Keratinocyte (primary cell): ENCODE measurements around the gene MINDY4. TPM values are rescaled to one million over a fixed set of nuclear protein-coding genes. Genes with fewer than 3 reads are reported as not detected.

Experiments used
- DNase-seq: peaks from one replicate; pipeline ENCODE4 v3.0.0-alpha.2; 2011; ENCODE audit warnings: low read depth, missing footprints, low spot score
- FAIRE-seq: peaks from 2 replicates; lab custom pipeline; 2011; peaks lifted over from hg19 to GRCh38; lab: Jason Lieb, UNC
- H2AFZ ChIP-seq: 2 replicates; pipeline ENCODE4 v1.6.0; 2012; ENCODE audit warnings: low read length, control low read depth, inconsistent platforms; ENCODE audit not compliant: control insufficient read depth
- H3K27ac ChIP-seq: 2 replicates; pipeline ENCODE4 v1.5.1; 2011; ENCODE audit warnings: low read length; ENCODE audit not compliant: control insufficient read depth, insufficient read depth
- H3K27me3 ChIP-seq: 3 replicates; pipeline ENCODE4 v1.6.0; 2011; ENCODE audit warnings: low read length; ENCODE audit not compliant: control insufficient read depth, insufficient read depth; ENCODE audit errors: extremely low read depth
- H3K36me3 ChIP-seq, 2 experiments: 2 replicates in 1 of 2; 3 replicates in 1 of 2; pipeline ENCODE4 v1.5.1; 2011; ENCODE audit warnings: low read length in 2 of 2, mild to moderate bottlenecking in 1 of 2; ENCODE audit not compliant: control insufficient read depth in 2 of 2, insufficient read depth in 2 of 2; ENCODE audit errors: extremely low read depth in 1 of 2
- H3K4me1 ChIP-seq: 3 replicates; pipeline ENCODE4 v1.5.1; 2011; ENCODE audit warnings: low read length; ENCODE audit not compliant: control insufficient read depth, insufficient read depth; ENCODE audit errors: extremely low read depth
- H3K4me2 ChIP-seq: 3 replicates; pipeline ENCODE4 v1.6.0; 2011; ENCODE audit warnings: low read depth, low read length; ENCODE audit not compliant: control insufficient read depth, insufficient read depth; ENCODE audit errors: extremely low read depth
- H3K4me3 ChIP-seq, 3 experiments: fragments of 200-600 bp in 1 of 3; sonication (generic) in 1 of 3; 2 replicates in 2 of 3; 3 replicates in 1 of 3; pipeline ENCODE4 v1.5.1; 2011 to 2016; ENCODE audit warnings: low read length in 3 of 3, mild to moderate bottlenecking in 3 of 3, control low read depth in 2 of 3, inconsistent platforms in 1 of 3, low read depth in 1 of 3, mixed read lengths in 1 of 3, mixed run types in 1 of 3, moderate library complexity in 1 of 3; ENCODE audit not compliant: control insufficient read depth in 2 of 3, insufficient read depth in 2 of 3; ENCODE audit errors: extremely low read depth in 1 of 3
- H3K79me2 ChIP-seq: 2 replicates; pipeline ENCODE4 v1.6.0; 2012; ENCODE audit warnings: low read length; ENCODE audit not compliant: control insufficient read depth, insufficient read depth
- H3K9ac ChIP-seq: 3 replicates; pipeline ENCODE4 v1.6.0; 2011; ENCODE audit warnings: low read length; ENCODE audit not compliant: control insufficient read depth, insufficient read depth; ENCODE audit errors: extremely low read depth
- H3K9me1 ChIP-seq: 3 replicates; pipeline ENCODE4 v1.6.0; 2011; ENCODE audit warnings: low read length; ENCODE audit not compliant: control insufficient read depth, insufficient read depth; ENCODE audit errors: extremely low read depth
- H3K9me3 ChIP-seq: 2 replicates; pipeline ENCODE4 v1.5.1; 2012; ENCODE audit warnings: low read depth, low read length; ENCODE audit not compliant: control insufficient read depth
- H4K20me1 ChIP-seq: 3 replicates; pipeline ENCODE4 v1.6.0; 2011; ENCODE audit warnings: low read length; ENCODE audit not compliant: control insufficient read depth, insufficient read depth; ENCODE audit errors: extremely low read depth
- CTCF ChIP-seq, 3 experiments: IDR thresholded peaks in 1 of 3; conservative IDR thresholded peaks in 1 of 3; optimal IDR thresholded peaks in 1 of 3; 2 replicates in 2 of 3; 3 replicates in 1 of 3; pipeline versions ENCODE3 to v1.5.1; 2011; ENCODE audit warnings: low read length in 3 of 3, mild to moderate bottlenecking in 3 of 3, moderate library complexity in 2 of 3, control low read depth in 1 of 3, inconsistent platforms in 1 of 3; ENCODE audit not compliant: insufficient read depth in 2 of 3; ENCODE audit errors: extremely low read depth in 1 of 3
- EZH2 ChIP-seq: IDR thresholded peaks from one replicate; pipeline ENCODE4 v1.6.1; 2012; ENCODE audit warnings: inconsistent platforms, mild to moderate bottlenecking, low read length, moderate library complexity
- dilution Hi-C: fragments of 300-500 bp; cut with MboI; formaldehyde crosslinking; loops from one replicate; pipeline ENCODE4 v1.7.0; 2020; ENCODE audit warnings: low sequenced_read_pairs; ENCODE audit not compliant: extremely low pct_ligation_motif_present
- polyA plus RNA-seq, 5 experiments: library from polyadenylated mRNA; depleted of rRNA in 3 of 5; stranded (reverse) in 3 of 5; stranded (forward) in 1 of 5; unstranded in 1 of 5; fragments of >200 nt; gene quantifications; 1 replicate in 1 of 5; 2 replicates in 3 of 5; 3 replicates in 1 of 5; pipeline versions ENCODE4 v1.2.1 to v1.2.3, GENCODE V29; 2011 to 2012; ENCODE audit warnings: missing spikeins in 2 of 5, low read depth in 1 of 5, low replicate concordance in 1 of 5

MINDY4 gene
- polyA plus RNA-seq, 1 donor (not counting 4 experiments of a cell fraction or from before 2014, with no cell fraction given) = 1.5 TPM

DNA sequence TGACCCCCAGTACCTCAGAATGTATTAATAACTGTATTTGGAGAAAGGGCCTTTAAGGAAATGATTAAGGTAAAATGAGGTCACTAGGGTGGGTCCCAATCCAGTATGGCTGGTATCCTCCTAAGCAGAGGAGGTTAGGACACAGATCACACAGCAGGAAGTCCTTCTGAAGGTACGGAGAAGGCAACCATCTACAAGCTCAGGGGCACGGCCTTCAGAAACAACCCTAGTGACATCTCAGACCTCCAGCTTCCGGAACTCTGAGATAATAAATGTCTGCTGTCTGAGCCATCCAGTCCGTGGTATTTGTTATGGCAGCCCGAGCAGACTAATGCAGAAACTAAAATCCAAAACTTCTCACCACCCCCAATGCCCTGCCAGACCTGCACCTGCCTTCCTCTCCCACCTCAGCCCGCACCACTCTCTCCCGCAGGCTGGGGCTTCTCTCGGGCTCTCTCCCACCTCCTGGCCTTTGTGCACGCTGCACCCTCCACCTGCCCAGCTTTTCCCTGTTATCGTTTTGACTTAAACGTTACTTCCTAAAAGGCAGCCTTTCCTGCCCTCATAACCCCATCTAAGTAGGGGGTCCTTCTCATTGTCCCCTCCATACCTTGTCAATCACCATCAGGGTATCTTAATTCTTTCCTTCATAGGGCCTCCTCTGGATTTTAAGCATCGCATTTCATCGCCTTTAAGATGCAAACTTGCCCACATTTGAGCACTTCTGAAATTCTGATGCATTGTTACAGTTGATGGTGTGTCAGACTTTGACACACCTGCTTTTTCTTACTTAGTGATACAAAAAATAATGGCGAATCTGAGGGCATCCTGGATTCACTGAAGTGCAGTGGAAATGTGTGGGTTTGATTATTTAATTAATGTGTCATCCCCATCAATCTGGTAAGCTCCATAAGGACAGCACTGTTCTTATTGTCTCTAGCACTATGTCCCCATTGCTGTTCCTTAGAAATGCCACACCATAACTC is 108.2 kb downstream of the MINDY4 start:
- H2AFZ ChIP-seq = no peak overlapping the region
- H4K20me1 ChIP-seq = no peaks in the 10 kb centered on the region
- no peaks in the 10 kb centered on the region for H3K9me3 ChIP-seq
- FAIRE-seq = no peak
- H3K27ac ChIP-seq = no peak overlapping the region
- DNase-seq = no peak
- no peaks in the 10 kb centered on the region for H3K79me2 ChIP-seq
- H3K27me3 ChIP-seq = no peaks in the 10 kb centered on the region
- no peaks in the 10 kb centered on the region for H3K36me3 ChIP-seq
- no peaks in the 10 kb centered on the region for H3K4me1 ChIP-seq
- H3K9me1 ChIP-seq = no peaks in the 10 kb centered on the region
- H3K4me2 ChIP-seq = no peak overlapping the region
- dilution Hi-C loops = no loop called here
- no peak overlapping the region for H3K4me3 ChIP-seq
- TF ChIP-seq CTCF (optimal IDR thresholded peaks at IDR 0.05 in 1 of 3, IDR thresholded peaks at IDR 0.05 in 1 of 3, conservative IDR thresholded peaks at IDR 0.05 in 1 of 3; ENCODE audit: extremely low read depth in 1 of 3, insufficient read depth in 2 of 3, low read length in 3 of 3) = no peak
- TF ChIP-seq EZH2 = no peak
- H3K9ac ChIP-seq = no peak overlapping the region

DNA sequence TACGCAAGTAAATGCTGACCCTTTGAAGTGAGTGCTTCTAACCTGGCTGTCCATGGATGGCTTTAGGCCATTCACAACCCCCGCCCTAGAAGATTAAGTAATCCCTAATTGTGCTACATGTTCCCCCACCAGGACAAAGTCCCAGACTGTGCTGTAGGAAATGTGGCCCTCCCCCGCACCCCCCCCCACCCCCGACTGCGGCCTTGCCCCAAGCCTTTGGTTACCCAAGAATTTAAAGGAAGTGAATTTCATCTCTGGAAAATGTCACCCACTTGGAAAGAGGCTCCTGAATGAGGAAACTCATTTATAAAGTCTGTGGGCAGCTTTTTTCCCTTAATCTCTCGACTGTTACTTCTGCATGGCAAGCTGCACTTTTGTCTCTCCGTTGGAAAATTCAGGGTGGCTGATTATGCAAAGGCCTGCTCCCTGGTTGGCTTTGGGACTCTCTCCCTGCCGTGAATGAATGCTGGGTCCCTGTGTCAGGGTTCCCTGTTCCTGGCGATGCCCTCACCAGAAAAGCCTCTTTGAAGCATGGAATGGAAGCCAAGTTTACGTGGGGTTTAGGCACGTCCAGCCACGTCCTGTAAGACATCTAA is 109.0 kb downstream of the MINDY4 start:
- Histone ChIP-seq H3K36me3 (no peaks in the 10 kb centered on the region), H3K4me1 (no peaks in the 10 kb centered on the region), H3K27ac (no peak overlapping the region), H3K4me2 (no peak overlapping the region), H3K9me1 (no peaks in the 10 kb centered on the region), H3K4me3 (no peak overlapping the region), H3K79me2 (no peaks in the 10 kb centered on the region), H4K20me1 (no peaks in the 10 kb centered on the region), H2AFZ (no peak overlapping the region), H3K9ac (no peak overlapping the region), H3K9me3 (no peaks in the 10 kb centered on the region), H3K27me3 (no peaks in the 10 kb centered on the region)
- dilution Hi-C loops = no loop called here
- no peak for TF ChIP-seq CTCF (optimal IDR thresholded peaks at IDR 0.05 in 1 of 3, IDR thresholded peaks at IDR 0.05 in 1 of 3, conservative IDR thresholded peaks at IDR 0.05 in 1 of 3; ENCODE audit: extremely low read depth in 1 of 3, insufficient read depth in 2 of 3, low read length in 3 of 3)
- TF ChIP-seq EZH2 = no peak
- no peak for DNase-seq
- no peak for FAIRE-seq
